GM03348 (cell line): ENCODE results near the gene IP6K1.

Experiments
- DNase-seq: peaks from one replicate; pipeline ENCODE4 v3.0.0; 2012; ENCODE audit warnings: low spot score

The IP6K1 gene

GRCh38 chr3:49723628-49724551 lies 62.5 kb downstream of the IP6K1 start, which contains the start of gene GMPPB:
GMPPB (minus strand) TSS chr3:49723951; CDS start chr3:49723726, 225 bp downstream.
- DNase-seq, result peak; percentile 100

GRCh38 chr3:49723296-49723627 lies 63.1 kb downstream of the IP6K1 start:
- DNase-seq, result peak; percentile 56

- DNase-seq, result no peak
Measured at GRCh38 chr3:49722896-49723295, 63.4 kb downstream of the IP6K1 start.

- DNase-seq, result no peak
Measured at GRCh38 chr3:49721896-49722781, 64.2 kb downstream of the IP6K1 start.

- no peak for DNase-seq
Measured at GRCh38 chr3:49721596-49721895, 64.8 kb downstream of the IP6K1 start.

GRCh38 chr3:49720855-49721595 lies 65.3 kb downstream of the IP6K1 start:
- DNase-seq, result no peak

- peak; percentile 99 for DNase-seq
Measured at GRCh38 chr3:49719214-49719884, 67.0 kb downstream of the IP6K1 start, which contains the start of gene AMIGO3. AMIGO3 (minus strand) TSS chr3:49719684; CDS start chr3:49719465, 219 bp downstream.

- DNase-seq, result no peak
Measured at GRCh38 chr3:49718858-49719213, 67.5 kb downstream of the IP6K1 start.

GRCh38 chr3:49717959-49718857 lies 68.1 kb downstream of the IP6K1 start:
- no peak for DNase-seq

- no peak for DNase-seq
Measured at GRCh38 chr3:49717211-49717958, 69.0 kb downstream of the IP6K1 start.

- DNase-seq, result no peak
Measured at GRCh38 chr3:49716691-49717210, 69.6 kb downstream of the IP6K1 start.

- no peak for DNase-seq
Measured at GRCh38 chr3:49716169-49716568, 70.2 kb downstream of the IP6K1 start.

- no peak for DNase-seq
Measured at GRCh38 chr3:49715611-49716121, 70.7 kb downstream of the IP6K1 start.

- no peak for DNase-seq
Measured at GRCh38 chr3:49714728-49715550, 71.4 kb downstream of the IP6K1 start.

- DNase-seq, result no peak
Measured at GRCh38 chr3:49713336-49714105, 72.8 kb downstream of the IP6K1 start.

- DNase-seq, result no peak
Measured at GRCh38 chr3:49712631-49713317, 73.6 kb downstream of the IP6K1 start.

- no peak for DNase-seq
Measured at GRCh38 chr3:49712166-49712565, 74.2 kb downstream of the IP6K1 start.
